ENCODE data around the gene ARHGAP31.

- TF ChIP-seq CTCF (IDR thresholded peaks at IDR 0.05): no peak
- no peak for TF ChIP-seq EP300 (IDR thresholded peaks at IDR 0.05)
Observed at GRCh38 chr3:119360736-119361462, 66.7 kb downstream of the ARHGAP31 start.

Data from tibial nerve (tissue), 4 donors.